ENCODE measurements around the gene TRMU. TPM values are rescaled to one million over a fixed set of nuclear protein-coding genes. Genes with fewer than 3 reads are reported as not detected.

Gene TRMU
- total RNA-seq, 1 donor from 2014 or later = 70.1 TPM

- H3F3A ChIP-seq (ENCODE audit: low read depth) = no peaks in the 10 kb centered on the region
- Mint-ChIP-seq H3K36me3 (peaks cover 8% of the 10 kb centered on the region), H3K9me3 (no peaks in the 10 kb centered on the region), H3K4me1 (peaks cover 8% of the 10 kb centered on the region), H3K4me3 (no peak overlapping the region), H3K27ac (no peak overlapping the region), H3K27me3 (ENCODE audit: insufficient read depth, low read depth) (peaks cover 5% of the 10 kb centered on the region)
- H3K36me3 ChIP-seq = no peaks in the 10 kb centered on the region
- no peaks in the 10 kb centered on the region for H4K20me1 ChIP-seq (ENCODE audit: low read depth)
- H3K79me2 ChIP-seq (ENCODE audit: low read depth) = no peaks in the 10 kb centered on the region
- no peak overlapping the region for H3K4me3 ChIP-seq
- no peak overlapping the region for H3K9ac ChIP-seq
- no peak for DNase-seq (ENCODE audit: low spot score)
- H3K9me3 ChIP-seq (ENCODE audit: low read depth) = no peaks in the 10 kb centered on the region
- H3K4me2 ChIP-seq = no peak overlapping the region
- TF ChIP-seq EZH2 (IDR thresholded peaks at IDR 0.05) (no peak), EZH2phosphoT487 (IDR thresholded peaks at IDR 0.05) (no peak), CTCF (IDR thresholded peaks at IDR 0.05) (no peak)
- H3K27me3 ChIP-seq = no peaks in the 10 kb centered on the region
- no peak overlapping the region for H2AFZ ChIP-seq (replicated peaks)
- no peaks in the 10 kb centered on the region for H3K4me1 ChIP-seq
- H3K27ac ChIP-seq = no peak overlapping the region
Measured at GRCh38 chr22:46366801-46367706, 31.5 kb downstream of the TRMU start.

- Mint-ChIP-seq H3K27ac (no peak overlapping the region), H3K27me3 (ENCODE audit: insufficient read depth, low read depth) (no peaks in the 10 kb centered on the region), H3K9me3 (no peaks in the 10 kb centered on the region), H3K4me1 (peaks cover 10% of the 10 kb centered on the region), H3K4me3 (no peak overlapping the region), H3K36me3 (peaks cover 9% of the 10 kb centered on the region)
- H3K79me2 ChIP-seq (ENCODE audit: low read depth) = no peaks in the 10 kb centered on the region
- no peak overlapping the region for H3K4me2 ChIP-seq
- H3K4me3 ChIP-seq = no peak overlapping the region
- no peaks in the 10 kb centered on the region for H3K36me3 ChIP-seq
- H3K4me1 ChIP-seq = no peaks in the 10 kb centered on the region
- no peak overlapping the region for H2AFZ ChIP-seq (replicated peaks)
- H3K27me3 ChIP-seq = no peaks in the 10 kb centered on the region
- H3K9ac ChIP-seq = no peak overlapping the region
- no peaks in the 10 kb centered on the region for H4K20me1 ChIP-seq (ENCODE audit: low read depth)
- H3K9me3 ChIP-seq (ENCODE audit: low read depth) = no peaks in the 10 kb centered on the region
- no peak overlapping the region for H3K27ac ChIP-seq
- no peaks in the 10 kb centered on the region for H3F3A ChIP-seq (ENCODE audit: low read depth)
- peak; percentile 82 for DNase-seq (ENCODE audit: low spot score)
- TF ChIP-seq EZH2 (IDR thresholded peaks at IDR 0.05) = no peak
- no peak for TF ChIP-seq EZH2phosphoT487 (IDR thresholded peaks at IDR 0.05)
- TF ChIP-seq CTCF (IDR thresholded peaks at IDR 0.05) = peak; percentile 88
Measured at GRCh38 chr22:46367707-46368191, 32.2 kb downstream of the TRMU start.

GRCh38 chr22:46368422-46368821 lies 32.9 kb downstream of the TRMU start:
- Mint-ChIP-seq H3K4me3 (no peak overlapping the region), H3K4me1 (peaks cover 14% of the 10 kb centered on the region), H3K9me3 (no peaks in the 10 kb centered on the region), H3K27ac (no peak overlapping the region), H3K36me3 (peaks cover 11% of the 10 kb centered on the region), H3K27me3 (ENCODE audit: insufficient read depth, low read depth) (no peaks in the 10 kb centered on the region)
- no peak overlapping the region for H3K9ac ChIP-seq
- H3K27me3 ChIP-seq = no peaks in the 10 kb centered on the region
- no peak for TF ChIP-seq EZH2 (IDR thresholded peaks at IDR 0.05)
- no peak for TF ChIP-seq CTCF (IDR thresholded peaks at IDR 0.05)
- TF ChIP-seq EZH2phosphoT487 (IDR thresholded peaks at IDR 0.05) = no peak
- H3K9me3 ChIP-seq (ENCODE audit: low read depth) = no peaks in the 10 kb centered on the region
- no peak overlapping the region for H2AFZ ChIP-seq (replicated peaks)
- H3K4me2 ChIP-seq = no peak overlapping the region
- H3F3A ChIP-seq (ENCODE audit: low read depth) = no peaks in the 10 kb centered on the region
- no peak overlapping the region for H3K27ac ChIP-seq
- DNase-seq (ENCODE audit: low spot score) = no peak
- H4K20me1 ChIP-seq (ENCODE audit: low read depth) = no peaks in the 10 kb centered on the region
- H3K79me2 ChIP-seq (ENCODE audit: low read depth) = no peaks in the 10 kb centered on the region
- H3K4me1 ChIP-seq = no peaks in the 10 kb centered on the region
- H3K4me3 ChIP-seq = no peak overlapping the region
- no peaks in the 10 kb centered on the region for H3K36me3 ChIP-seq

Measured in neural progenitor cell (in vitro differentiated cells).